OCI-LY3 (cell line): ENCODE results near the gene HDDC3.
"Not testable (repeated sequence)": the region's sequence is repeated elsewhere in the genome, so short reads cannot be mapped to it uniquely, and the experiment has no call there.

ENCODE experiments used
- H2AFZ ChIP-seq: fragments of 200-600, 300-600 bp; shearing (Covaris generic); 2 replicates; pipeline ENCODE4 v1.6.0; 2014; ENCODE audit warnings: antibody characterized with exemption, low read depth, low read length
- H3K27ac ChIP-seq: fragments of 200-600, 300-600 bp; sonication (generic); 2 replicates; pipeline ENCODE4 v1.5.1; 2014; ENCODE audit warnings: mild to moderate bottlenecking, low read length, moderate library complexity, mixed read lengths
- H3K27me3 ChIP-seq: fragments of 200-600, 300-600 bp; sonication (generic); 2 replicates; pipeline ENCODE4 v1.6.1; 2014; ENCODE audit warnings: low read depth, low read length, mixed read lengths
- H3K36me3 ChIP-seq: fragments of 200-600, 300-600 bp; sonication (generic); replicated peaks from 2 replicates; pipeline ENCODE3; 2014; ENCODE audit warnings: low read depth, low read length, mixed read lengths
- H3K4me1 ChIP-seq: fragments of 300-600, 200-600 bp; sonication (generic); 2 replicates; pipeline ENCODE4 v1.6.1; 2014; ENCODE audit warnings: low read length, mixed read lengths
- H3K4me2 ChIP-seq: fragments of 200-600, 300-600 bp; sonication (generic); 2 replicates; pipeline ENCODE4 v1.6.1; 2014; ENCODE audit warnings: low read length, mixed read lengths
- H3K4me3 ChIP-seq: fragments of 300-600, 200-600 bp; sonication (generic); 2 replicates; pipeline ENCODE4 v1.5.1; 2014; ENCODE audit warnings: antibody characterized with exemption, mild to moderate bottlenecking, low read length, moderate library complexity
- H3K79me2 ChIP-seq: fragments of 300-600, 200-600 bp; shearing (Covaris generic); 2 replicates; pipeline ENCODE4 v1.6.1; 2014; ENCODE audit warnings: mild to moderate bottlenecking, low read length, mixed read lengths
- H3K9ac ChIP-seq: fragments of 300-600, 200-600 bp; shearing (Covaris generic); 2 replicates; pipeline ENCODE4 v1.6.0; 2014; ENCODE audit warnings: mild to moderate bottlenecking, low read length, moderate library complexity
- H3K9me3 ChIP-seq: fragments of 200-600, 300-600 bp; shearing (Covaris generic); 2 replicates; pipeline ENCODE4 v1.6.1; 2014; ENCODE audit warnings: low read length, mixed read lengths; ENCODE audit not compliant: insufficient read depth
- H4K20me1 ChIP-seq: fragments of 200-600, 300-600 bp; sonication (generic); 2 replicates; pipeline ENCODE4 v1.6.1; 2016; ENCODE audit warnings: low read length, mixed read lengths; ENCODE audit not compliant: insufficient read depth
- EZH2phosphoT487 ChIP-seq: fragments of 200-600 bp; shearing (Covaris generic); IDR thresholded peaks from 2 replicates; pipeline ENCODE4 v1.6.1; 2018; ENCODE audit warnings: antibody characterized with exemption, mixed run types, low read depth
- TF ChIP-seq, protein P1 (sequence below): fragments of 200-600, 300-600 bp; sonication (generic); IDR thresholded peaks from 2 replicates; pipeline ENCODE4 v1.5.1; 2014; ENCODE audit warnings: antibody characterized with exemption, low read length, low read depth

Gene HDDC3

DNA sequence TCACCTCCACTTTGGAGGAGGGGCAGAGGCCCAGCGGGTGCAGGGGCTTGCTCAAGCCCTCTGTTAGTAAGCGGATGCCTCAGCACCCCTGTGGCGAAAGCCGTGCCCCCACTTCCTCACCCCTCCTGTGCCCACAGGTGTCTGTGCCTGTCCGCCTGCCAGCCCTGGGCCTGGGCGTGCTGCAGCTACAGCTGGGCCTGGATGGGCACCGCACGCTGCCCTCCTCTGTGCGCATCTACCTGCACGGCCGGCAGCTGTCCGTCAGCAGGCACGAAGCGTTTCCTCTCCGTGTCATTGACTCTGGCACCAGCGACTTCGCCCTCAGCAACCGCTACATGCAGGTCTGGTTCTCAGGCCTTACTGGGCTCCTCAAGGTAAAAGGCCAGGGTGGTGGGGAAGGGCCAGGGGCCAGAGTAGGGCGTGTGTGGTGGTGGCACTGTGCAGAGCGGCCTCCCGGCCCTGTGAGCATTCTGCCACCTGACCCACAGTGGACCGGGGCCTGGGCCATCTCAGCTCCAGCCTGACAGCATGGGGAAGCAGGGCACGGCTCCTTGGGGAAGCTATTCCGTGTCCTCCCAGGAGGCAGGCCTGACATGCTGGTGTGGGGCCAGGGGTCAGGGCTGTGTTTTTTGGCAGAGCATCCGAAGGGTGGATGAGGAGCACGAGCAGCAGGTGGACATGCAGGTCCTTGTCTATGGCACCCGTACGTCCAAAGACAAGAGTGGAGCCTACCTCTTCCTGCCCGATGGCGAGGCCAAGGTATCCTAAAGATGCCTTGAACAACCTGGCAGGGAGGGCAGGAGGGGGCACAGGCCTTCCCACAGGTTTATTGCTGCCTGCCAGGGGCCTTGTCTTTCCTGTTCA, 20.2 kb downstream of the HDDC3 start:
- no peaks in the 10 kb centered on the region for H3K4me1 ChIP-seq
- no peak overlapping the region for H3K4me3 ChIP-seq
- no peaks in the 10 kb centered on the region for H4K20me1 ChIP-seq
- H3K27ac ChIP-seq = no peak overlapping the region
- TF ChIP-seq, protein P1, sequence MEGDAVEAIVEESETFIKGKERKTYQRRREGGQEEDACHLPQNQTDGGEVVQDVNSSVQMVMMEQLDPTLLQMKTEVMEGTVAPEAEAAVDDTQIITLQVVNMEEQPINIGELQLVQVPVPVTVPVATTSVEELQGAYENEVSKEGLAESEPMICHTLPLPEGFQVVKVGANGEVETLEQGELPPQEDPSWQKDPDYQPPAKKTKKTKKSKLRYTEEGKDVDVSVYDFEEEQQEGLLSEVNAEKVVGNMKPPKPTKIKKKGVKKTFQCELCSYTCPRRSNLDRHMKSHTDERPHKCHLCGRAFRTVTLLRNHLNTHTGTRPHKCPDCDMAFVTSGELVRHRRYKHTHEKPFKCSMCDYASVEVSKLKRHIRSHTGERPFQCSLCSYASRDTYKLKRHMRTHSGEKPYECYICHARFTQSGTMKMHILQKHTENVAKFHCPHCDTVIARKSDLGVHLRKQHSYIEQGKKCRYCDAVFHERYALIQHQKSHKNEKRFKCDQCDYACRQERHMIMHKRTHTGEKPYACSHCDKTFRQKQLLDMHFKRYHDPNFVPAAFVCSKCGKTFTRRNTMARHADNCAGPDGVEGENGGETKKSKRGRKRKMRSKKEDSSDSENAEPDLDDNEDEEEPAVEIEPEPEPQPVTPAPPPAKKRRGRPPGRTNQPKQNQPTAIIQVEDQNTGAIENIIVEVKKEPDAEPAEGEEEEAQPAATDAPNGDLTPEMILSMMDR = no peak
- no peak for TF ChIP-seq EZH2phosphoT487
- no peaks in the 10 kb centered on the region for H3K9me3 ChIP-seq
- no peaks in the 10 kb centered on the region for H3K79me2 ChIP-seq
- peaks cover 18% of the 10 kb centered on the region for H3K36me3 ChIP-seq
- no peaks in the 10 kb centered on the region for H3K27me3 ChIP-seq
- H2AFZ ChIP-seq = no peak overlapping the region
- H3K9ac ChIP-seq = no peak overlapping the region
- no peak overlapping the region for H3K4me2 ChIP-seq

DNA sequence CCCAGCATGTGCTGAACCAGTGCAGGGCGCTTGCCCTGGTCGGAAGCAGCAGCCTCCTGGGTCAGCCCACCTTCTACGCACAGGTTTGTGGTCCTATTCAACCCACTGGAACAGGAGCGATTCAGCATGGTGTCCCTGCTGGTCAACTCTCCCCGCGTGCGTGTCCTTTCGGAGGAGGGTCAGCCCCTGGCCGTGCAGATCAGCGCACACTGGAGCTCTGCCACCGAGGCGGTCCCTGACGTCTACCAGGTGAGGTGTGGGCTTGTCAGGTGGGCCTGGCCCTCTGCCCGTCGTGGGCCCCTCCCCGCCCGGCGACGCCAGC, 21.1 kb downstream of the HDDC3 start:
- Histone ChIP-seq H3K4me1 (no peaks in the 10 kb centered on the region), H4K20me1 (no peaks in the 10 kb centered on the region), H3K36me3 (peaks cover 19% of the 10 kb centered on the region), H2AFZ (no peak overlapping the region), H3K27ac (no peak overlapping the region), H3K4me2 (no peak overlapping the region), H3K27me3 (no peaks in the 10 kb centered on the region), H3K79me2 (no peaks in the 10 kb centered on the region), H3K4me3 (no peak overlapping the region), H3K9ac (no peak overlapping the region), H3K9me3 (no peaks in the 10 kb centered on the region)
- TF ChIP-seq, protein P1 = no peak
- no peak for TF ChIP-seq EZH2phosphoT487

DNA sequence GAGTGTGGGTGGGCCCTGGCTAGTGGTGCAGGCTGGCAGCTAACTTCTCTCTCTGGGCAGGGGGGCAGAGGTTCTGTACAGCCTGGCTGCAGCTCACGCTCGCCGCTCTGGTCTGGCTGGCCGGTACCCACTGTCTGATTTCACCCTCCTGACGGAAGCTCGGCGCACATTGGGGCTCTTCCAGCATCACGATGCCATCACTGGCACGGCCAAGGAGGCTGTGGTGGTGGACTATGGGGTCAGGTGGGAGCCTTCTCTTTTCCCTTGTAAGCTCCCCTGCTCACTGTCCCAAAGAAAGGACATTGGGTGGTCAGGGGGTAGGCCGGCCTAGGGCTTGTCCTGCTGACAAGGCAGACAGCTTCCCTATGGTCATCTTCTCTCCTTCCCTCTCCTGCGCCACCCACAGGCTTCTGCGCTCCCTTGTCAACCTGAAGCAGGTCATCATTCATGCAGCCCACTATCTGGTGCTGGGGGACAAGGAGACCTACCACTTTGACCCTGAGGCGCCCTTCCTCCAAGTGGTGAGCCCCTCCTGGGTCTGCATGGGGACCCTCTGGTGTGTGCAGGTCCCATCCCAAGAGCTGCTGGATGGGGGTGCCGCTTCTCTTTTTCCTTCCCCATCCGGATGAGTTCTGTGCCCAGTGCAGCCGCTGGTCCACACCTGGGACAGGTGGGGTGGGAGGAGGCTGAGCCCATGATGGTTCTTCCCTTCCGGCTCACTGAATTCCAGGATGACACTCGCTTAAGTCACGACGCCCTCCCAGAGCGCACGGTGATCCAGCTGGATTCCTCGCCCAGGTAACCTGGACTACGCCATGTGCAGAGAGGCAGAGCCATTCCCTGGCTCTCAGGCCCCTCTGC, 21.7 kb downstream of the HDDC3 start:
- Histone ChIP-seq H3K27me3 (no peaks in the 10 kb centered on the region), H3K27ac (no peak overlapping the region), H3K4me2 (no peak overlapping the region), H3K9ac (no peak overlapping the region), H4K20me1 (no peaks in the 10 kb centered on the region), H3K4me1 (no peaks in the 10 kb centered on the region), H2AFZ (no peak overlapping the region), H3K9me3 (no peaks in the 10 kb centered on the region), H3K36me3 (peaks cover 19% of the 10 kb centered on the region), H3K79me2 (no peaks in the 10 kb centered on the region), H3K4me3 (no peak overlapping the region)
- TF ChIP-seq, protein P1 = no peak
- TF ChIP-seq EZH2phosphoT487 = no peak

DNA sequence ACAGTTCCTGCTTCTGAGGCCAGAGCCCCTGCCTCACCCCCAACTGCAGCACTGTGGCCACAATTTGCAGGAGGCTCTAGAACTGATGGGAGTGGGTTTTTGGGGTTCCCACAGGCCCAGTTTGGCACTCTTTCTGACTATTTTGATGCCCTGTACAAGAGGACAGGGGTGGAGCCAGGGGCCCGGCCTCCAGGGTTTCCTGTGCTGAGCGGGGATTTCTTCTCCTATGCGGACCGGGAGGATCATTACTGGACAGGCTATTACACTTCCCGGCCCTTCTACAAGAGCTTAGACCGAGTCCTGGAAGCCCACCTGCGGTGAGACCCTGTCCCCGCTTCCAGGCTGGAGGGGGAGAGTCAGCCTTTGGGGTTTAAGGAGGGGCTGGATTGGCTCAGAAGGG, 22.4 kb downstream of the HDDC3 start:
- Histone ChIP-seq H3K9me3 (no peaks in the 10 kb centered on the region), H2AFZ (no peak overlapping the region), H3K36me3 (peaks cover 19% of the 10 kb centered on the region), H3K27ac (no peak overlapping the region), H3K4me2 (no peak overlapping the region), H3K79me2 (no peaks in the 10 kb centered on the region), H3K9ac (no peak overlapping the region), H4K20me1 (no peaks in the 10 kb centered on the region), H3K4me3 (no peak overlapping the region), H3K4me1 (no peaks in the 10 kb centered on the region), H3K27me3 (no peaks in the 10 kb centered on the region)
- TF ChIP-seq, protein P1 = no peak
- no peak for TF ChIP-seq EZH2phosphoT487

DNA sequence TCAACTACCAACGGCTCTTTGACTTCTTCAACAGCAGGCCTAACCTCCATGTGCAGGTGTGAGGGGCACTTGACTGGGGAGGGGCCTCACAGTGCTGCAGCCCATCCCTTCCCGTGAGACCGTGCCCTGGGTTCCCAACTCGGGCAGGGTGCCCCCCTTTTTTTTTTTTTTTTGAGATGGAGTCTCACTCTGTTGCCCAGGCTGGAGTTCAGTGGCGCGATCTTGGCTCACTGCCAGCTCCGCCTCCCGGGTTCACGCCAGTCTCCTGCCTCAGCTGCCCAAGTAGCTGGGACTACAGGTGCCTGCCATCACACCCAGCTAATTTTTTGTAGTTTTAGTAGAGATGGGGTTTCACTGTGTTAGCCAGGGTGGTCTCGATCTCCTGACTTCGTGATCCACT, 22.9 kb downstream of the HDDC3 start:
- not testable (repeated sequence) for H3K79me2 ChIP-seq, H4K20me1 ChIP-seq, H3K9me3 ChIP-seq, H3K4me3 ChIP-seq, H3K9ac ChIP-seq, H3K27me3 ChIP-seq, H3K27ac ChIP-seq, H2AFZ ChIP-seq, H3K4me2 ChIP-seq, H3K4me1 ChIP-seq
- peaks cover 21% of the 10 kb centered on the region for H3K36me3 ChIP-seq
